AG04449 (cell line): ENCODE results near the gene PTN.

Experiments used
- CTCF ChIA-PET: fragments of 350-600 bp; formaldehyde crosslinking; extraction: SDS; loops from one replicate; lab custom pipeline; 2021; ENCODE audit warnings: antibody characterized with exemption; lab: Yijun Ruan, JAX
- POLR2A ChIA-PET: fragments of 400-600, 350-600 bp; formaldehyde crosslinking; extraction: SDS; loops from one replicate; lab custom pipeline; 2020; ENCODE audit warnings: antibody characterized with exemption, inconsistent platforms; lab: Yijun Ruan, JAX
- DNase-seq: peaks from one replicate; pipeline ENCODE4 v3.0.0-alpha.2; 2010; ENCODE audit warnings: low read depth, low spot score
- H3K4me3 ChIP-seq: 2 replicates; pipeline ENCODE4 v1.5.1; 2011; ENCODE audit warnings: low read depth, mild to moderate bottlenecking, control low read depth, low read length
- TF ChIP-seq, protein P1 (sequence below): IDR thresholded peaks from one replicate; pipeline ENCODE4 v1.5.1; 2011; ENCODE audit warnings: mild to moderate bottlenecking, moderate library complexity, low read length, control low read depth, inconsistent platforms; ENCODE audit not compliant: insufficient read depth; ENCODE audit errors: missing control alignments

PTN gene

DNA sequence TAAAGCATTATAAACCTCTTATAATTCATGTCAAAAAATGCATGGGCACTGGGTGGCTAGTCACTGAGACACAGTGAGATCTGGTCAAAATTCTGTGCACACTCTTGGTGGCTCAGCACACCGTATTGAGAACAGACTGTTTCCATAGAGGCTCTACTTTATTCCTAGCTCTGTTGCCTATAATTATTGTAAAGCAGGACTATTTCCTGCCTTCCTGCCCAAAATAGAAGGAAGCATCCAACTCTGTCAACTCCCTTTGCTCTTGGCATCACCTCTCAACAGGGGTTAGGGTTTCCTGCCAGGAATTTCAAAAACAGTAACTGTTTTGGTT lies 45.1 kb downstream of the PTN start:
- H3K4me3 ChIP-seq = no peak overlapping the region
- TF ChIP-seq, protein P1, sequence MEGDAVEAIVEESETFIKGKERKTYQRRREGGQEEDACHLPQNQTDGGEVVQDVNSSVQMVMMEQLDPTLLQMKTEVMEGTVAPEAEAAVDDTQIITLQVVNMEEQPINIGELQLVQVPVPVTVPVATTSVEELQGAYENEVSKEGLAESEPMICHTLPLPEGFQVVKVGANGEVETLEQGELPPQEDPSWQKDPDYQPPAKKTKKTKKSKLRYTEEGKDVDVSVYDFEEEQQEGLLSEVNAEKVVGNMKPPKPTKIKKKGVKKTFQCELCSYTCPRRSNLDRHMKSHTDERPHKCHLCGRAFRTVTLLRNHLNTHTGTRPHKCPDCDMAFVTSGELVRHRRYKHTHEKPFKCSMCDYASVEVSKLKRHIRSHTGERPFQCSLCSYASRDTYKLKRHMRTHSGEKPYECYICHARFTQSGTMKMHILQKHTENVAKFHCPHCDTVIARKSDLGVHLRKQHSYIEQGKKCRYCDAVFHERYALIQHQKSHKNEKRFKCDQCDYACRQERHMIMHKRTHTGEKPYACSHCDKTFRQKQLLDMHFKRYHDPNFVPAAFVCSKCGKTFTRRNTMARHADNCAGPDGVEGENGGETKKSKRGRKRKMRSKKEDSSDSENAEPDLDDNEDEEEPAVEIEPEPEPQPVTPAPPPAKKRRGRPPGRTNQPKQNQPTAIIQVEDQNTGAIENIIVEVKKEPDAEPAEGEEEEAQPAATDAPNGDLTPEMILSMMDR = no peak
- POLR2A ChIA-PET = no interaction called here
- CTCF ChIA-PET = interaction anchor here (4.8 kb wide), 1 partner anchor 12 kb away, joined by 18 read pairs; no protein-coding TSS in a partner anchor
- DNase-seq = no peak

DNA sequence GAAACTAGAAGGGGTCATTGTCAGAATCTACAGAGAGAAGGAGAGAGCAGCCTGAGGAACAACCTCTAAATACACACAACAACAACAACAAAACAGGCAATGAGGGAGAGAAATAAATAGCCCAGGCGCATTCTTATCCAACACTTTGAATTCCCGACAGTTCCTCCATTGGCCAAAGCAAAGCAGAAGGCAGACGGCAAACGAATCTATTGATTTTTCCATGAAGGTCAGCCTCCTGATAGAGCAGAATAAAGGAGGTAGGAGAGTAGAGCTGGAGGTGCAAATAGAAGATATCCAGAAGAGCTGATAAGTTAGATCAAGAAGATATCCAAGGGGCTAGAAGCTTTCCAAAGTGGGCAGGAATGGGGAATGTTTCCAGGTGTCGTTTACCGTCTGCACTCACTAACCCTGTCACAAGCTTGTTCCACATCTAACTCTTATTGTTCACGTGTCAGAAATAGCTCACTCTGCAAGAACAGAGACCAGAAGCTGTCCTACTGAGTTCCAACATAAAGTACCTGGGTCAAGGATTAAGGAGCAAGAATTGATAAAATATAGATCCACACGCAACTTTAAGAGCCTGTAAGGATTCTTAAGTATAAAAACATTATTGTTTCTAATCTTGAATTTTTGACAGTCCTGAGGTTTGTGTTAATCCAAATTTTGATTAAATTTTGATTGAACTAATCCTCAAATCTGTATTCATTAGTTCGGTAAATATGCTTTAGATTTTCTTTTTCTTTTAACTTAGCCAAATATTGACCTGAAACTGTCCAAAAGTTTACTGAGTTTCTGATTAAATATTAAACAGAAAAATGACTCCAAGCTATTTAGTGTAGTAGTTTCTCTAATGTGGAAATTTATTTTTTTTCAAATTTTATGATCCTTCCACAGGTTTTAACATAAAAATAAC lies 45.7 kb downstream of the PTN start:
- ChIA-PET POLR2A (no interaction called here), CTCF (interaction anchor here (4.8 kb wide), 1 partner anchor 11 kb away, joined by 18 read pairs; no protein-coding TSS in a partner anchor)

DNA sequence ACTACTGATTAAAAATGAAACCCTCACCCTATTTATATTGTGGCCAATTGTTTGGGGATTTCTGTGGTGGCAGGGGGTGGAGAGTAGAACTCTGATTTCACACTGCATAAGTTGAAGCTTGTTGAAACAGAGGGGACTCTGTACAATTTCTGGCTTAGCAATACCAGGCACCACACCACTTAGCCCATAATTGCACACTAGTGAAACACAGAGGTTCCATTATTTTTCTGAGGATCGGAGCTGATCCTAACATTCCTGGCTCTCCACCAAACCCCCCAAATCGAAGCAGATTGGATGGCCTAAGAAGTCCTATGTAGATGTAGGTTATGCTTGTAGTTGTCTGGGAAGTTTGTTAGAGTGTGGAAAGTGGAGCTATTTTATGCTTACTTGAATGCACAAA lies 47.0 kb downstream of the PTN start:
- ChIA-PET POLR2A (no interaction called here), CTCF (interaction anchor here (4.8 kb wide), 1 partner anchor 10 kb away, joined by 18 read pairs; no protein-coding TSS in a partner anchor)
- H3K4me3 ChIP-seq = no peak overlapping the region
- no peak for DNase-seq
- TF ChIP-seq, protein P1 = no peak

More for the DNA sequence above, 45.7 kb downstream of the PTN start:
- TF ChIP-seq, protein P1 = no peak
- H3K4me3 ChIP-seq = no peak overlapping the region
- DNase-seq = no peak

DNA sequence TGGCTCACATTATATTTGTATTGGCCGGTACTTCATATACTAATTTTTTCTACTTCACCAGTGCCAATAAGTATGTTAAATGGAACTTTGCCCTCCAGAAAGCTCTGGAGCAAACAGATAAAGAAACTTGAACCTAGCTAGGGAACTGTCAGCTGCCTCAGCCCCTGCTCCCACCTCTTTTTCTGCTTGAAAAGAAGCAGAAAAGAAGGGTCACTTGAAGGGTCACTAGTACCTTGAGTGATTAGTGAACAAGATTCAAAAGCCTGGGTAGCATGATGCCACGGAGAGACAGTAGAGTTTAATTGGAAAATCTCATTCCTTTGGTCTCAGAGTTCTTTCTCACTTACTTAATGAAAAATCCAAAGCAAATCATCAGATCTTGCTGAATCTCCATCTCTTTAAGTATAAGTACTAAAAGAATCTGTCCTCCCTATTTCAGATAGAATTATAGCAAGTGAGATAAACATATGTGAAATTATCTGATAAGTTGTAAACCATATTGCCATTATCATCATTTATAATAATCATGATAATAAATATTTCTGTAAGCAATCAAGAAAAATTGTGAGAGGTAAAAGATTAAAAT lies 47.7 kb downstream of the PTN start:
- ChIA-PET POLR2A (no interaction called here), CTCF (interaction anchor here (4.8 kb wide), 1 partner anchor 9 kb away, joined by 18 read pairs; no protein-coding TSS in a partner anchor)
- H3K4me3 ChIP-seq = no peak overlapping the region
- TF ChIP-seq, protein P1 = no peak
- no peak for DNase-seq

DNA sequence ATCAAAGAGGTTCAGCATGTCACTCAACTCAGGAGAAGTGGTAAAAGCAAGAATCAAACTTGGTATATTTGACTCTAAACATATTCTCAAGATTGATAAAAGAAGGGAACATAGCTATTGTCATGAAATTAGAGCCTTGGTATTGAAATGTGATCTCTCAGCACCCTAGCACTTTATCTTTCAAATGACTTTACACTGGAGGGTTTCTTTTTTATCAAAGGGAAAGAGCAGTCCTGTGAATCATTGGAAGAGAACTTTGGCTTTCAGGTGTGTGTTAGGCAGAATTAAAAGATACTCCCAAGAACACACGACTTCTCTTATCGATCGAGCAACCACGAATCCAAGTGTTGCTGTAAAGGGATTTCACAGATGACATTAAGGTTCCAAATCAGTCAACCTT lies 54.4 kb downstream of the PTN start:
- ChIA-PET POLR2A (no interaction called here), CTCF (no interaction called here)
- no peak for DNase-seq
- no peak overlapping the region for H3K4me3 ChIP-seq
- TF ChIP-seq, protein P1 = no peak
